HG03039 (cell line): Measurements from ENCODE around the gene RAPGEF2.

Source experiments
- ATAC-seq: cut with Tn5 transposase; IDR thresholded peaks from one replicate; pipeline ENCODE4 v1.9.1; 2021; ENCODE audit warnings: mild to moderate bottlenecking, moderate library complexity; ENCODE audit not compliant: unreplicated experiment

RAPGEF2 gene

DNA sequence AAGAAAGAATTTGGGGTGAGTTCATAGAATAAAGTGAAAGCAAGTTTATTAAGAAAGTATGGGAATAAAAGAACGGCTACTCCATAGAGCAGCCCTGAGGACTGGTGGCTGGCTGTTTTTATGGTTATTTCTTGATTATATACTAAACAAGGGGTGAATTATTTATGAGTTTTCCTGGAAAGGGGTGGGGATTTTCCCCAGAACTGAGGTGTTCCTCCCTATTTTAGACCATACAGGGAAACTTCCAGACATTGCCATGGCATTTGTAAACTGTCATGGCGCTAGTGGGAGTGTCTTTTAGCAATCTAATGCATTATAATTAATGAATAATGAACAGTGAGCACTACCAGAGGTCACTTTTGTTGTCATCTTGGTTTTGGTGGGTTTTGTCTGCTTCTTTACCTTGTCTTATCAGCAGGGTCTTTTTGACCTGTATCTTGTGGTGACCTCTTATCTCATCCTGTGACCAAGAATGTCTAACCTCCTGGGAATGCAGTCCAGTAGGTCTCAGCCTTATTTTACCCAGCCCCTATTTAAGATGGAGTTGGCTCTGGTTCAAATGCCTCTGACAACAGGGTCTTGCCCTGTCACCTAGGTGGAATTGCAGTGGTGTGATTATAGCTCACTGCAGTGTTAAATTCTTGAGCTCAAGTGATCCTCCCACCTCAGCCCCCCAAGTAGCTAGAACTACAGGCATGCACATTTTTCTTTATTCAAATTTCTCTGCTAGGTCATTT is 27.1 kb downstream of the RAPGEF2 start:
- ATAC-seq: no peak

DNA sequence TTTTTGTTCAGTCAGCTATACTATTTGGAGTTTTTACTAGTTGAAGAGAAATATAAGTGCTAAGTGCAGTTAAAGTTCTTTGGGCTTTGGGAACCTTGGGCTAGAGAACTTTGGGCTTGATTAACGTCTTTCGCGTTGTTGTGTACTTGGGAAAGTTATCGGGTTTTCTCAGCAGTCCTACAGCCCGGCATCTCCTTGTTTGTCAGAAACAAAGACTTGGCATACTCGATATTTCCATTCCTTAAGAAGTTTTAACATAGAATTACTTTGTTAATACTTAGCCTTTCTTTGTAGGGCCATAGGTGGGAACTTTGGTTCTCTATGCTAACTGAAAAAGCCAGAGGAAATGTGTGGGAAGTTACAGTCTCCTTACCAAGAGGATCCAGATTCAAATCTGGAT is 28.7 kb downstream of the RAPGEF2 start:
- ATAC-seq: no peak

DNA sequence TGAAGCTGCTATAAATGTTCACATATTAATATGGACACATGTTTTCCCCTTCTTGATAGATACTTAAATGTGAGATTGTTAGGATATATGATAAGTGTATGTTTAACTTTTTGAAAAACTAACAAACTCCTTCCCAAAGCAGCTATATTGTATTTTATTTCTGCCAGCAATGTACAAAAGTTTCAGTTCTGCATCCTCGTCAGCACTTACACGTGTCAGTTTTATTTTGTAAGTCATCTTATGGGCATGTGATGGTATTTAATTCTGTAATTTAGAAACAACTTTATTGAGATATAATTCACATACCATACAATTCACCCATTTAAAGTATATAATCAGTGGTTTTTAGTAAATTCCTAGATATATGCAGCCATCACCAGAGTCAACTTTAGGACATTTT is 31.6 kb downstream of the RAPGEF2 start:
- no peak for ATAC-seq

DNA sequence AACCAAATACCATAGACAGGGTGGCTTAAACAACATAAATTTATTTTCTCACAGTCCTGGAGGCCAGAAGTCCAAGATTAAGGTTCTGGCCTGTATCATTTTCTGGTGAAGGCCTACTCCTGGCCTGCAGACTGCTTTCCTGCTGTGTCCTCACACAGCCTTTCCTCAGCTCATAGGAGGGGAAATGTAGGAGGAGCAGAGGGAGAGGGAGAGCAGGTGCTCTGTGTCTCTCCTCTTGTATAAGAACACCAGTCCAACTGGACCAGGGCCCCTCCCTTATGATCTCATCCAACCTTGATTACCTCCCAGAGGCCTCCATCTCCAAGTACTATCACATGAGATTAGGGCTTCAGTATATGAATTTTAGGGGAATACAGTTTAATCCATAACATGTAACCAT is 34.3 kb downstream of the RAPGEF2 start:
- ATAC-seq: no peak

DNA sequence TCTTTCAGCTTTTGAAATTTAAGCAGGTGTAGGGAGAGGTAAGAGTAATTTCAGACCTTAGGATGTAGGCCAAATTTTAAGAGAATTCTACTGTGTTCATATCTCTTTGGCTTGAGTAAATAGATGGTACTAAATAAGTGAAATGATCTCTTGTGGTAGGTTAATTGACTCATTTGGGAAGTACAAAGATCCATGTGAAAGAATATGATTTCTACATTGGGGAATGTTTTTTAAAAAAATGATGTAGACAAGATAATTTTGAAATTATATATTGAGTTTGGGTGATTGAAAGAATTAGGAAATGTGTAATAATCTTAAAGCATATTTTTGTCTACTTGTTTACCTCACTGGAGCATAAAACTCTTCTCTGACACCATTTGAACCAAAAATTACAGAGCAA is 35.6 kb downstream of the RAPGEF2 start:
- no peak for ATAC-seq

DNA sequence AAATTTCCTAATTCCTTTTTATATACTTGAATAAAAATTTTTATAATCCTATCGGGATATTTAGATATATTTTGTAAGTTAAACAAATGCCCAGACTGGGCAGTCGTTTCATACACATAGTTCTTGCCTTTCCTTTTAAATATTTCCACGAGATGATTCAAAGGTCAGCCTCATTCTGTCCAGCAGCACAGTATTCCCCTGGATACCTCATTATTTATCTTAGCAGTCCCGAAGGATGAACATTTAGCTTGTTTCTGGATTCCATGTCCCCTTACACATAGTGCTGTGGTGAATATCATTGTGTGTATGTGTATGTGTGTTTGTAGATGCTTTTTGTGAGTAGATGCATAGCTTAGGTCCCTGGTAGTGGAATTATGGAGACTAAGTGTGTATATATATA is 38.3 kb downstream of the RAPGEF2 start:
- ATAC-seq: no peak

DNA sequence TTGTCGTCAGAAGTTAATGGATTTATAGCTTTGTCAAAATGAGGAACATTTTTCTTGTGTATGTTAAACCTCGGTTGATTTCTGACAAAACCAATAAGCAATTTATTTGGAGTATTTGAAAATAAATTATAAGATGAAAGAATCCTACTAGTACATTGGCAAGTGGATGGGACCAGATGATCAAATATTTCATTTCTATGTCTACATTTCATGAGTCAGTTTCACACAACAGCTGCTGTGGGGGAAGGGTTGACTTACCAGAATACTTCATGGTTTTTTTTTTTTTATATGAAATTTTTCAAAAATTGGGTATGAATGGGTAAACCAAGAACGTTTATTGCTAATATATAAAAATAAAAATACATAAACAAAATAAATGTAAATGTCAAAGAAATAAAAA is 39.4 kb downstream of the RAPGEF2 start:
- ATAC-seq: no peak

DNA sequence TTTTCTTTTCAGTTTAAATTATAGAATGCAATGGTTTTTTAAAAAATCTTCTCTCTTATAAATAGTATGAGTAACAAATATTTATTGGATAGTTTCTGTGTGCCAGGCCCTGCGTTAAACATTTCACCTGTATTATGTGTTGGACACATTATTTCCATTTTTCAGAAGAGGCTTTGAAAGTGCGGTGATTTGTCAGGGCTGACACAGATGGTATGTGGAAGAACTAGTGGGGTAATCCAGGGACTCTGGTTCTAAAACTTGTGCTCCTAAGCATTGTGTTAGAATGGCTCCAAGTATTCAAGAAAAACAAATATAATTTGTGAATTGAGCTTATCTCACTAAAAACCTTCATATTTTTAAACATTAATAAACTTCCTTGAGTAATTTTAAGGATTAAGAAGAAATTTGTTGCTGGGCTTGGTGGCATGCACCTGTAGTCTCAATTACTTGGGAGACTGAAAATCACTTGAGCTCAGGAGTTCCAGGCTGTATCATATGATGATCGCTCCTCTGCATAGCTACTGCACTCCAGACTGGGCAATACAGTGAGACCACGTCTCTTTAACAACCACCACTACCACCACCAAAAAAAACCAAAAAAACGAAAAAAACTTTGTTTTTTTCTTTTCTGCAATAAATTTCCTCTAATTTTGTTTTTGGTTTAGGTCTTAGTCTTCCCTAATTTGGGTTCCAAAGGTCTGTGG is 40.0 kb downstream of the RAPGEF2 start:
- ATAC-seq: no peak

DNA sequence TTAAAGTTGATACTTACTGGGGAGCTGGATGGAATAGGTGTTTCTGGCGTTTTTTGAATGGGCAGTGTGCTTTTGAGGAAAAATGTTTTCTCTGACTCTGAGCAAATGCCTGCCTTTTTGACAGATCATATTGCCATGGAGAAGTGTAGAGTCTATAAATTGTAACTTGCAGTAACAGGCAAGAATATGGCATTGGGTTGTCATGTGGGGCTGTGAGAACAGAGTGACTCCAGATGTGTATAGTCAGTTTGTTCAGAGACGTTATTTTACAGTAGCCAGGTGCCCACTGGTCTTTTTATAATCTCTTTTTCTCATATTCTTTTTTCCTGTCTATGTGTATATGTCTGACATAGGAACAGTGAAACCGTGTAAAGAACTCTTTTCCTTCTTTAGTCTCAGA is 40.8 kb downstream of the RAPGEF2 start:
- no peak for ATAC-seq

DNA sequence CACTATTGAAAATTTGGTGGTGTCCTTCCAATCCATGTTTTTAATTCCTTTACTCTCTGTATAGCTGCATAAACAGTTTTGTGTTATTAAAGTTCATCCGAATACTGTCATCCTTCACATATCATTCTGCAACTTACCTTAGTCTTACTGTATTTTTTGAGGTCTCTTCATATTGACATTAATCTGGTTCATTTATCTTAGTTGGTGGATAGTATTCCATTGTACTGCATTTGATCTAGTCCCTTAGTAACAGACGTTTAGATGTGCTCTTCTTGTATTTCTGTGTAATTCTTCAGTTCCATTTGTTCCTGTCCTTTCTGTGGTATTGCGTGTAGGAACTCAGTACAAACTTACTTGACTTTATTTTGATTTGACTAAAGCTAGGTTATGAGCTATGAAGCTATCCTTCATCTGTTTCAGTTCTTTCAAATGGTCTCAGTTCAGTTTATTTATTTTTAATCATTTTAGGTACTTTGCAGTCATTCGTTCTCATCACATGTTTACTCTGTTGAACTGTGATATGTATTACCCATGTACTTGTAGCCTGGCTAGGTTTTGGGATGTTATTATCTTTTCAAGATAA is 41.3 kb downstream of the RAPGEF2 start:
- ATAC-seq: no peak

DNA sequence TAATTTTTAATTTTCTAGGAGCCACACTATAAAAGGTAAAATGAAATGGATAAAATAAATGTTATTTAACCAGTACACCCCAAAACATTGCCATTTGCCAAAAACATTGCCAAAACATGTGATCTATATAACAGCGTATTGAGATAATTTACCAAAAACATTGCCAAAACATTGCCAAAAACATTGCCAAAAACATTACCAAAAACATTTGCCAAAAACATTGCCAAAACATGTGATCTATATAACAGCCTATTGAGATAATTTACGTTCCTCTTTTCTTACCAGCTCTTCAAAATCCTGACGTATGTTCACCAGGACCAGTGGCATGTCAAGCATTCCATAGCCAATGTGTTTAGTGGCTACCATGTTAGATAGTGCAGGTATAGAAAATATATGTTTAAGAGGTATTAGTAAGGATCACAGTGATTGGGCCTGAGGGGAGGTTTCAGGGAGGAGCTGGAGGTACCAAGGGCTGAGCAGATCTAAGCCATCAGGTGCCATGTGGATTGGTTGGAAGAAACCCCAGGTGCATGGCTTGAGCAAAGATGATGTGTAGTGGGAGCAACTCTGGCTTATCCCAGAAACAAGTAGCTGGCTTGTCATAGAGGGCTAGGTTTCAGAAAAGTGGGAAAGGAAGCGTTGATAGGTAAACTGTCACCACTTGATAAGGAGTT is 42.6 kb downstream of the RAPGEF2 start:
- ATAC-seq: no peak

DNA sequence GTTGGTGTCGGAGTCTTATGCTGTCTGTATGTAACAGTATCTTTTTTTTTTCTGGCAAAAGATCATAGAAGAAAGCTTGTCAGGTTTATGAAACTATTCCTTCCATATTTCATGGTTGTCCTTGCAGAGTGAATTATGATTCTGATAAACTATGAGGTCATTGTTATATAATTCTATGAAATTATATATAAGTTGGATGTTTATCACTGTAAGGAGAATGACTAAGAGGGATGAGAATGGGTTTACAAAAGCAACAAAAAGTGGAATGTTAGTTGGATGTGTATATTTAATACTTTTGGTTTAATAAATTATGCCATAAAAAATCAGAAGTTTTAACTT is 43.1 kb downstream of the RAPGEF2 start:
- ATAC-seq: no peak

DNA sequence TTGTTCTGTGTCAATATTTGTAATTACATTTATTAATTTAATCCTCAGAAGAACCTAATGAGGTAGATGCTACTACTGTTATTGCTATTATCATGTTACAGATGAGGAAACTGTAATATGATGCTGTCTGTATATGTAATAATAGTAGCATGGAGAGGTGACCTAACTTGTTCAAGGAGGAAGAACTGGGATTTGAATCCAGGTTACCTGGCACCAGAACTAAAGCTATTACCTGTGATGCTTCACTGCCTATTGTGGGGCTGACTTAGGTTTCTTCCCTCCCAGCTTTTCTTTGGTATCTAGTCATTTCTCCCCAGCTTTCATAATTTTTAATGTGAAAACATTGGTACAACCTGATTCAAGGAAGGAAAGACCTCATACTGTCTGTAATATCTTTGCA is 43.6 kb downstream of the RAPGEF2 start:
- no peak for ATAC-seq

DNA sequence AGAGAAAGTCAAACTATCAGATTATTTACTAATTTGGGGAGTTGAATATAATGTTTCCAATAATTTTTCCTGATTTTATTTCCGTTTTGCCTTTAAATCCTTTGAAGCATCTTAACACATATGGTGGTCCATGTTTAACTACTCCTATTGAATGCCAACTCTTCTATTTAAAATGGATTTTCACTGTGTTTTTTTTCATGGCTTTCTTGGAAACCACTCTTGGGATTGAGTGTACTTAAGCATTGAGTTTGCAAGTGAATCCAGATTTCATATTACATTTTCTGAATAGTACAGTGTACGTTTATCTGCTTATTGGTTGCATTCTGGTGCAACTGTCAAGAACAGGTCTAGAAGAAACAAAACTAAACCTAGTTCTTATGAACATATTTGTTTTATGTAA is 45.6 kb downstream of the RAPGEF2 start:
- no peak for ATAC-seq

DNA sequence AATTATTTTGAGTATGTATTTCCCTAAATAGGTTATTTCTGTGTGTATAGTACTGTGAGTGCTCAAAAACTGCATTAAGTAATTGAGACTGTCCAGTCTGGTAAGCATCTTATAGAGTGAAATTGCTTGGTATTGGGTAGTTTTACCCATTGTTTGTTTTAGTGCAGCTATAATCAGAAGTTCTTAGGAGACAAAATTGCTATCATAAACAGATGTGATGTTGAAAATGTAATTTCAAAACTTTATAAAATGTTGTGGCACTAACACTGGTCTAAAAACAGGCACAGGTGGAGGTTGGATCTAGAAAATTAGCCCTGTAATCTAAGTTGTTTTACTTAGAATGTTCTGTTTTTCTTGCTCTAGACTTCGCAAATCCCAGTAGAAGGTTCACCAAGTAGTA is 46.8 kb downstream of the RAPGEF2 start:
- ATAC-seq: no peak

DNA sequence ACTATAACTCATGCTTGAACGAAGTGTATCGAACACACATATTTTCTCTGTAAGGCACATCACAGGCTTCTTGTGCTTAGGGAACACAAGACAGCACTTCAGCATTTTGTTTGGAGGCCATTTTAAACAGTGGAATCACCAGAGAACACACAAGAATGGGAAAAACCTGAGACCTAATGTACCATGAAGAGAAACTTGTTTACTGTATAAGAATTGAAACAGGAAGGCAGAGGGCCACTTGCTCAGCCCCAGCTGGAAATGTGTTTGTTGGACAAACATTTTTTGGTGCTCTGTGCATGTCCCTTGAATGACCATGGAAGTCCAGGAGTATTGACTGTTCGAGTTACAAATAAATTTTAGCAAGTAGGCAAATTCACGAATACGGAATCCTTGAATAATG is 47.5 kb downstream of the RAPGEF2 start:
- ATAC-seq: no peak

DNA sequence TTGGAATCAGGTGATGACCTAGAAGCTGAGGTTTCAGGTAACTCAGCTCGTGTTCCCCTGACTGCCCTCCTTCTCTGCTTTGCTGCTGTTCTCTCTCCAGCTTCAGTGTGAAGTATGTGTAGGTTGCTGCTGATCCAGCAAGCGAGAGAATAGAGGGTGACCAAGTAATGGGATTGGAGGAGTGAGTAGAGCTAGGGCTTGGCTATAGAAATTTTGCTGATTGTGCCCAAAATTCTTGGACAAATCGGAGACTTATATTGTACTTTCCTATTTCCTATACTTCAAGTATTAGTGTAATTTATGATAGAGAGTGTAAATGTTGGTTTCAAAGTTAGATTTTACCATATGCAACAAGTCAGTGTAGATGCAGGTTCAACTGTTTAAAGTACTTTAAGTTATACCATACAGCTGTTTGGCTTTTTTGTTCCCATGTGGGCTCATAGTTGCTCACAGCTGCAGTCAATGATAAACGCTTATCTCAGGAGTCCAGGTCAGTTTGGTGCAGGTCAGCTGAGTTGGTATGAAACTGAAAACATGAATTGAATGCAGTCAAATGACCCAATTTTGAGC is 48.0 kb downstream of the RAPGEF2 start:
- no peak for ATAC-seq

DNA sequence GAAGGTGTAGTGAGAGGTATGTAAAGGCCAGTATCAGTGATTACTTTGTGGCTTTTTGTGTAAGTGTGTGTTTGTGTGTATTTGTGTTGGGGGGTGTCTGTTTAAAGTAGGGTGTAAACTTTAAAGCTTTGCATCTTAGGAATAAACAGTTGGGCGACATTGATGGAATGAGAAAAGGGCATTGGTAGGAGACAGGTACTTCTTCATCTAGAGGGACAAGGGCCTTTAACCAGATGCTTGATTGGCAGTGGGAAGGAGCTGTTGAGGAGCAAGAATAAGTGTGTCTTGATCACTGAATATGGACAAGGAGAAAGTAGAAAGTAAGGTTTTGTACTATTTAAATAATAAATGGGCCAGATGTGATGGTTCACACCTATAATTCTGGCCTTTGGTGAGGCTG is 48.8 kb downstream of the RAPGEF2 start:
- no peak for ATAC-seq

DNA sequence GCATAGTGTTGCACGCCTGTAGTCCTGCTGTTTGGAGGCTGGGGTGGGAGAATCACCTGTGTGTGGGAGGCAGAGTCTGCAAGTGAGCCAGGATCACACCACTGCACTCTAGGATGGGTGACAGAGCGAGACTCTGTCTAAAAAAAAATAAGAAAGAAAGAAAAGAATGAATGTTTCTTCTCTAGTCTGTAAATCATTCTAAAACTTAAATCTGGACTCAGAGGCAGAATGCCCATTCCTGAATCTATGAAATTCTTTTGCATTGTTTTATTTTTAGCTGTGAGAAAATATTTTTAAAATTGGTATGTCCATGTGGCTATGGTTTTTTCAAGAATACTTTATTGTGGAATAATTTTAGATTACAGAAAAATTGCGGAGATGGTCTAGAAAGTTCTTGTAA is 49.3 kb downstream of the RAPGEF2 start:
- ATAC-seq: no peak

DNA sequence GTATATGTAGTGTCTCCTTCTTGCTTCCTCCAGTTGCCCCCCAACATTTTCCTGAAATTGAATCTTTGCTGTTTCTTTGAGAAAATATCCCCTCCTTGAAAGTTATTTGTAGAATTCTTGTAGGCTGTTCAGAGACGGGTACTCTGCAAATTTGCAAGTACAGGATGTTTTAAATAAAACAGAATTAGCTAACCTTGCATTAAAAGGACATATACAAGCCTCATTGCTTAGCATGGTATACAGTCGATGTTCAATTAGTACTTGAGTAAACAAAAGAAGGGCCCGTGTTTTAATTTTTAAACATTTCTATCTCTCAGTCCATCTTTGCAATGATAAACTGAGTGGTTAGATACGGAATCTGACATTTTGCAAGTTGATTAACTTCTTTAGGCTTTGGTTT is 50.8 kb downstream of the RAPGEF2 start:
- ATAC-seq: no peak

DNA sequence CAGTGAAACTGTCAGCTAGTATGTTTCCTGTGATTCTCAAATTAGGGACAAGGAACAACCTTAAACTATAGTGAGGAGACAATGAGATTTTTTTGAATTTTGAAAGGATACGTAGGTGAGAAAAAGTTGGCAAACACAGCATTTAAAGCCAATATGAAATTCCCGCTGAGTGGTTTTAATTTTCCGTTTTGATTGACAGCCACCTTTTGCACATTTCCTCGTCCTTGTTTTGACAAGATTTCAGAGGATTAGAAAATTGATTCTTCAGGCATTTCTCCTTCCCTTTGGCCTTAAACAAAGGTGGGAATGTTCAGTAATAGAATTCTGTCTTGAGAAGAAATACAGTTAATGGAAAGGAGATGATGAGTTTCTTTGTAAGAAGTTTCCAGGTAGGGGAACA is 52.2 kb downstream of the RAPGEF2 start:
- no peak for ATAC-seq
